Measurements from ENCODE around the gene SUGCT.

SUGCT gene

GRCh38 chr7:40527723-40528122, 392.9 kb downstream of the SUGCT start:
- DNase-seq (ENCODE audit: low read depth): no peak

- DNase-seq (ENCODE audit: low read depth): no peak
Measured at GRCh38 chr7:40530292-40530691, 395.5 kb downstream of the SUGCT start.

GRCh38 chr7:40531956-40532355, 397.2 kb downstream of the SUGCT start:
- DNase-seq (ENCODE audit: low read depth): no peak

- DNase-seq (ENCODE audit: low read depth): no peak
Measured at GRCh38 chr7:40535678-40536077, 400.9 kb downstream of the SUGCT start.

GRCh38 chr7:40536421-40536820, 401.6 kb downstream of the SUGCT start:
- no peak for DNase-seq (ENCODE audit: low read depth)

GRCh38 chr7:40538281-40538680, 403.5 kb downstream of the SUGCT start:
- no peak for DNase-seq (ENCODE audit: low read depth)

GRCh38 chr7:40541336-40541735, 406.5 kb downstream of the SUGCT start:
- no peak for DNase-seq (ENCODE audit: low read depth)

- DNase-seq (ENCODE audit: low read depth): no peak
Measured at GRCh38 chr7:40542982-40543741, 408.4 kb downstream of the SUGCT start.

GRCh38 chr7:40544221-40544723, 409.5 kb downstream of the SUGCT start:
- no peak for DNase-seq (ENCODE audit: low read depth)

GRCh38 chr7:40544871-40545303, 410.1 kb downstream of the SUGCT start:
- DNase-seq (ENCODE audit: low read depth): no peak

- no peak for DNase-seq (ENCODE audit: low read depth)
Measured at GRCh38 chr7:40545739-40546138, 410.9 kb downstream of the SUGCT start.

GRCh38 chr7:40546616-40547501, 412.1 kb downstream of the SUGCT start:
- DNase-seq (ENCODE audit: low read depth): no peak

GRCh38 chr7:40549372-40550039, 414.7 kb downstream of the SUGCT start:
- DNase-seq (ENCODE audit: low read depth): no peak

GRCh38 chr7:40551685-40552576, 417.1 kb downstream of the SUGCT start:
- DNase-seq (ENCODE audit: low read depth): no peak

- DNase-seq (ENCODE audit: low read depth): no peak
Measured at GRCh38 chr7:40560672-40561071, 425.9 kb downstream of the SUGCT start.

GRCh38 chr7:40566879-40567278, 432.1 kb downstream of the SUGCT start:
- DNase-seq (ENCODE audit: low read depth): no peak

- no peak for DNase-seq (ENCODE audit: low read depth)
Measured at GRCh38 chr7:40569326-40569725, 434.5 kb downstream of the SUGCT start.

- DNase-seq (ENCODE audit: low read depth): no peak
Measured at GRCh38 chr7:40570223-40570622, 435.4 kb downstream of the SUGCT start.

GRCh38 chr7:40571796-40572195, 437.0 kb downstream of the SUGCT start:
- no peak for DNase-seq (ENCODE audit: low read depth)

GRCh38 chr7:40572810-40573465, 438.1 kb downstream of the SUGCT start:
- no peak for DNase-seq (ENCODE audit: low read depth)

- no peak for DNase-seq (ENCODE audit: low read depth)
Measured at GRCh38 chr7:40579401-40579800, 444.6 kb downstream of the SUGCT start.

Measured in stimulated activated CD8-positive, alpha-beta memory T cell treated with anti-CD3 and anti-CD28 coated beads, Interleukin-12 subunit alpha, Interleukin-12 subunit beta, amount 100 ng/mL, for 4 hours (primary cell).